Karpas-422 (cell line): ENCODE measurements around the gene PTPN1. TPM values are rescaled to one million over a fixed set of nuclear protein-coding genes. Genes with fewer than 3 reads are reported as not detected.

Experiments used
- DNase-seq: peaks from one replicate; pipeline ENCODE4 v3.0.0-alpha.2; 2015
- H2AFZ ChIP-seq: fragments of 200-600 bp; sonication (generic); 2 replicates; pipeline ENCODE4 v1.6.1; 2014; ENCODE audit warnings: antibody characterized with exemption, low read length, mixed read lengths
- H3K27ac ChIP-seq: fragments of 200-600 bp; sonication (generic); 2 replicates; pipeline ENCODE4 v1.5.1; 2014; ENCODE audit warnings: mild to moderate bottlenecking, low read length, moderate library complexity
- H3K27me3 ChIP-seq: fragments of 200-600 bp; sonication (generic); 2 replicates; pipeline ENCODE4 v1.6.1; 2014; ENCODE audit warnings: low read length, mixed read lengths
- H3K36me3 ChIP-seq: fragments of 200-600 bp; sonication (generic); 2 replicates; pipeline ENCODE4 v1.6.1; 2014; ENCODE audit warnings: low read length, mixed read lengths; ENCODE audit not compliant: insufficient read depth
- H3K4me1 ChIP-seq: fragments of 200-600 bp; sonication (generic); 2 replicates; pipeline ENCODE4 v1.6.1; 2014; ENCODE audit warnings: mild to moderate bottlenecking, low read length, mixed read lengths
- H3K4me2 ChIP-seq: fragments of 200-600 bp; sonication (generic); 2 replicates; pipeline ENCODE4 v1.6.1; 2014; ENCODE audit warnings: low read length, low read depth, mild to moderate bottlenecking; ENCODE audit not compliant: poor library complexity, severe bottlenecking
- H3K4me3 ChIP-seq: fragments of 200-600 bp; sonication (generic); 2 replicates; pipeline ENCODE4 v1.5.1; 2014; ENCODE audit warnings: mild to moderate bottlenecking, antibody characterized with exemption, low read length, mixed read lengths
- H3K79me2 ChIP-seq: fragments of 200-600 bp; sonication (generic); 2 replicates; pipeline ENCODE4 v1.6.1; 2014; ENCODE audit warnings: mild to moderate bottlenecking, low read length, mixed read lengths
- H3K9ac ChIP-seq: fragments of 200-600 bp; sonication (generic); 2 replicates; pipeline ENCODE4 v1.6.0; 2014; ENCODE audit warnings: low read length
- H3K9me2 ChIP-seq: fragments of 200-600 bp; sonication (generic), shearing (Covaris generic); replicated peaks from 2 replicates; pipeline ENCODE4 v1.6.0; 2014; ENCODE audit warnings: mild to moderate bottlenecking, low read length, moderate library complexity; ENCODE audit not compliant: insufficient read depth
- H3K9me3 ChIP-seq: fragments of 300-700, 200-600 bp; sonication (generic); 2 replicates; pipeline ENCODE4 v1.6.1; 2014; ENCODE audit warnings: low read length, mixed read lengths
- H4K20me1 ChIP-seq: fragments of 200-600 bp; sonication (generic); 2 replicates; pipeline ENCODE4 v1.6.1; 2014; ENCODE audit warnings: mild to moderate bottlenecking, antibody characterized with exemption, low read length, low read depth; ENCODE audit not compliant: insufficient read depth
- total RNA-seq: library from RNA; depleted of rRNA; stranded (reverse); fragments of >200 nt; shearing (Covaris generic); gene quantifications from 2 replicates; pipeline ENCODE4 v1.2.3, GENCODE V29; 2014; ENCODE audit warnings: low replicate concordance

The PTPN1 gene
- total RNA-seq, 1 experiment from 2014 or later = 6.5 TPM

- Histone ChIP-seq H2AFZ (no peak overlapping the region), H3K9me3 (no peaks in the 10 kb centered on the region), H3K9ac (no peak overlapping the region), H3K79me2 (no peaks in the 10 kb centered on the region), H3K4me2 (no peak overlapping the region), H4K20me1 (no peaks in the 10 kb centered on the region), H3K4me1 (no peaks in the 10 kb centered on the region), H3K27ac (no peak overlapping the region), H3K36me3 (no peaks in the 10 kb centered on the region), H3K27me3 (no peaks in the 10 kb centered on the region), H3K4me3 (no peak overlapping the region), H3K9me2 (no peaks in the 10 kb centered on the region)
- DNase-seq = no peak
Observed at GRCh38 chr20:50628853-50629669, 118.9 kb downstream of the PTPN1 start.

- no peak overlapping the region for H2AFZ ChIP-seq
- no peak for DNase-seq
- no peaks in the 10 kb centered on the region for H3K36me3 ChIP-seq
Observed at GRCh38 chr20:50629670-50630045, 119.5 kb downstream of the PTPN1 start.

GRCh38 chr20:50630578-50631263 lies 120.5 kb downstream of the PTPN1 start:
- Histone ChIP-seq H3K4me2 (no peak overlapping the region), H3K9ac (no peak overlapping the region), H3K9me3 (no peaks in the 10 kb centered on the region), H3K9me2 (no peaks in the 10 kb centered on the region), H3K79me2 (no peaks in the 10 kb centered on the region), H2AFZ (no peak overlapping the region), H3K27ac (no peak overlapping the region), H3K27me3 (no peaks in the 10 kb centered on the region), H3K36me3 (no peaks in the 10 kb centered on the region), H4K20me1 (no peaks in the 10 kb centered on the region), H3K4me1 (no peaks in the 10 kb centered on the region), H3K4me3 (no peak overlapping the region)
- no peak for DNase-seq

More at GRCh38 chr20:50629670-50630045, 119.5 kb downstream of the PTPN1 start:
- Histone ChIP-seq H3K4me3 (no peak overlapping the region), H3K4me2 (no peak overlapping the region), H3K4me1 (no peaks in the 10 kb centered on the region), H3K79me2 (no peaks in the 10 kb centered on the region), H3K27ac (no peak overlapping the region), H4K20me1 (no peaks in the 10 kb centered on the region), H3K9me2 (no peaks in the 10 kb centered on the region), H3K9me3 (no peaks in the 10 kb centered on the region), H3K27me3 (no peaks in the 10 kb centered on the region), H3K9ac (no peak overlapping the region)

GRCh38 chr20:50632236-50632635 lies 122.1 kb downstream of the PTPN1 start:
- no peaks in the 10 kb centered on the region for H3K4me1 ChIP-seq
- H3K9me3 ChIP-seq = no peaks in the 10 kb centered on the region
- H3K27me3 ChIP-seq = no peaks in the 10 kb centered on the region
- H4K20me1 ChIP-seq = no peaks in the 10 kb centered on the region
- H3K4me2 ChIP-seq = no peak overlapping the region
- no peak overlapping the region for H2AFZ ChIP-seq
- H3K36me3 ChIP-seq = no peaks in the 10 kb centered on the region
- no peaks in the 10 kb centered on the region for H3K79me2 ChIP-seq
- no peak overlapping the region for H3K9ac ChIP-seq
- H3K9me2 ChIP-seq = no peaks in the 10 kb centered on the region
- H3K27ac ChIP-seq = no peak overlapping the region
- no peak for DNase-seq
- no peak overlapping the region for H3K4me3 ChIP-seq

- H3K79me2 ChIP-seq = no peaks in the 10 kb centered on the region
- no peak overlapping the region for H3K27ac ChIP-seq
- no peaks in the 10 kb centered on the region for H3K9me3 ChIP-seq
- no peaks in the 10 kb centered on the region for H4K20me1 ChIP-seq
- H3K9me2 ChIP-seq = no peaks in the 10 kb centered on the region
- H3K27me3 ChIP-seq = no peaks in the 10 kb centered on the region
- no peak for DNase-seq
- no peaks in the 10 kb centered on the region for H3K4me1 ChIP-seq
- H3K4me2 ChIP-seq = no peak overlapping the region
- H3K36me3 ChIP-seq = no peaks in the 10 kb centered on the region
- no peak overlapping the region for H2AFZ ChIP-seq
- no peak overlapping the region for H3K4me3 ChIP-seq
- H3K9ac ChIP-seq = no peak overlapping the region
Observed at GRCh38 chr20:50632701-50633100, 122.5 kb downstream of the PTPN1 start.

- no peaks in the 10 kb centered on the region for H4K20me1 ChIP-seq
- no peaks in the 10 kb centered on the region for H3K9me3 ChIP-seq
- H3K27me3 ChIP-seq = no peaks in the 10 kb centered on the region
- H3K9me2 ChIP-seq = no peaks in the 10 kb centered on the region
- H3K27ac ChIP-seq = no peak overlapping the region
- H2AFZ ChIP-seq = no peak overlapping the region
- H3K79me2 ChIP-seq = no peaks in the 10 kb centered on the region
- H3K4me1 ChIP-seq = no peaks in the 10 kb centered on the region
- no peaks in the 10 kb centered on the region for H3K36me3 ChIP-seq
- DNase-seq = no peak
- H3K9ac ChIP-seq = no peak overlapping the region
- H3K4me3 ChIP-seq = no peak overlapping the region
- no peak overlapping the region for H3K4me2 ChIP-seq
Observed at GRCh38 chr20:50633361-50633760, 123.2 kb downstream of the PTPN1 start.

GRCh38 chr20:50634191-50634590 lies 124.0 kb downstream of the PTPN1 start:
- H3K9ac ChIP-seq = no peak overlapping the region
- H3K4me3 ChIP-seq = no peak overlapping the region
- H3K36me3 ChIP-seq = no peaks in the 10 kb centered on the region
- H2AFZ ChIP-seq = no peak overlapping the region
- no peak overlapping the region for H3K4me2 ChIP-seq
- H3K9me2 ChIP-seq = no peaks in the 10 kb centered on the region
- H4K20me1 ChIP-seq = no peaks in the 10 kb centered on the region
- DNase-seq = no peak
- no peaks in the 10 kb centered on the region for H3K27me3 ChIP-seq
- no peaks in the 10 kb centered on the region for H3K79me2 ChIP-seq
- H3K9me3 ChIP-seq = no peaks in the 10 kb centered on the region
- no peak overlapping the region for H3K27ac ChIP-seq
- H3K4me1 ChIP-seq = no peaks in the 10 kb centered on the region
